ENCODE data around the gene EPM2AIP1. TPM values are rescaled to one million over a fixed set of nuclear protein-coding genes. Genes with fewer than 3 reads are reported as not detected.
A peak's percentile ranks its signal among the peaks of the same experiment; 100 is the strongest.

Gene EPM2AIP1
- total RNA-seq, 1 experiment from 2014 or later = 11.4 TPM

GRCh38 chr3:36965440-36965839 lies 27.5 kb downstream of the EPM2AIP1 start:
- Histone ChIP-seq H3T11ph (ENCODE audit: low read length) (no peak overlapping the region), H4K8ac (replicated peaks; ENCODE audit: insufficient read length, low read depth, low read length) (no peak overlapping the region), H2AFZ (ENCODE audit: low read length) (peak overlapping the region; percentile 78), H2AK5ac (ENCODE audit: insufficient read length, low read length) (no peak overlapping the region), H2BK5ac (ENCODE audit: insufficient read length, low read length) (no peak overlapping the region), H3K79me1 (ENCODE audit: insufficient read depth, low read depth, low read length, poor library complexity, severe bottlenecking) (no peaks in the 10 kb centered on the region), H4K5ac (ENCODE audit: insufficient read length, low read depth, low read length) (no peak overlapping the region), H3K4me2 (ENCODE audit: insufficient read depth, insufficient read length, low read length) (no peak overlapping the region), H3K9me3 (ENCODE audit: control insufficient read depth, low read depth, low read length) (no peaks in the 10 kb centered on the region), H3K4ac (ENCODE audit: low read depth, low read length) (no peak overlapping the region), H4K91ac (ENCODE audit: insufficient read length, low read depth, low read length) (no peak overlapping the region), H2BK20ac (ENCODE audit: low read depth, low read length, poor library complexity, severe bottlenecking) (no peak overlapping the region), H3K56ac (ENCODE audit: insufficient read length, low read depth, low read length) (no peak overlapping the region), H3K23ac (ENCODE audit: insufficient read length, low read depth, low read length) (no peak overlapping the region), H3K9ac (ENCODE audit: extremely low read depth, insufficient read length, low read length) (no peak overlapping the region), H3K27me3 (ENCODE audit: insufficient read depth, low read length) (no peaks in the 10 kb centered on the region), H2BK15ac (ENCODE audit: low read depth, low read length) (no peak overlapping the region), H3K14ac (ENCODE audit: insufficient read depth, low read length) (no peak overlapping the region), H4K20me1 (ENCODE audit: control insufficient read depth, insufficient read depth, insufficient read length) (no peaks in the 10 kb centered on the region), H3K79me2 (ENCODE audit: insufficient read depth, low read length) (no peaks in the 10 kb centered on the region), H3K27ac (ENCODE audit: insufficient read length, low read depth, low read length) (no peak overlapping the region), H3K23me2 (ENCODE audit: insufficient read length, low read depth, low read length, poor library complexity, severe bottlenecking) (no peaks in the 10 kb centered on the region), H3K18ac (ENCODE audit: insufficient read length, low read depth, low read length) (no peak overlapping the region), H2BK12ac (ENCODE audit: insufficient read length, low read depth, low read length) (no peak overlapping the region), H2BK120ac (ENCODE audit: low read depth, low read length, poor library complexity, severe bottlenecking) (peak overlapping the region; percentile 91), H3K4me1 (ENCODE audit: insufficient read depth, low read length) (peaks cover 5% of the 10 kb centered on the region; the same call in 1 of the 2 replicates)
- peak; percentile 69 for DNase-seq
- no peak overlapping the region for H3K4me3 Mint-ChIP-seq
- H3K9me3 Mint-ChIP-seq = no peaks in the 10 kb centered on the region
- no CpG with 5 or more reads among the region's 3 CpGs for WGBS (ENCODE audit: extremely low coverage, insufficient read length, low lambda C conversion rate)
- no peak for TF ChIP-seq CTCF (conservative IDR thresholded peaks at IDR 0.05)
- H3K27me3 Mint-ChIP-seq (ENCODE audit: low read depth) = no peaks in the 10 kb centered on the region
- H3K36me3 Mint-ChIP-seq (ENCODE audit: insufficient read depth in 1 of 3, low read depth in 3 of 3) = no peaks in the 10 kb centered on the region
- peak overlapping the region; percentile 4 to 71 (median 16); a peak in 6 of 7 replicates for H3K27ac Mint-ChIP-seq
- H3K4me1 Mint-ChIP-seq = peaks cover 21 to 26% of the 10 kb centered on the region in 2 experiments
